GM18907 (cell line): ENCODE results near the gene OSM.
"Not testable (repeated sequence)": the region's sequence is repeated elsewhere in the genome, so short reads cannot be mapped to it uniquely, and the experiment has no call there.

Source experiments
- ATAC-seq: cut with Tn5 transposase; IDR thresholded peaks from one replicate; pipeline ENCODE4 v1.9.1; 2021; ENCODE audit warnings: mild to moderate bottlenecking, moderate library complexity; ENCODE audit not compliant: unreplicated experiment

Gene OSM

GRCh38 chr22:30230330-30230729 lies 36.3 kb downstream of the OSM start:
- no peak for ATAC-seq

- no peak for ATAC-seq
Observed at GRCh38 chr22:30228509-30229359, 37.9 kb downstream of the OSM start.

GRCh38 chr22:30227438-30228228 lies 39.0 kb downstream of the OSM start:
- no peak for ATAC-seq

DNA sequence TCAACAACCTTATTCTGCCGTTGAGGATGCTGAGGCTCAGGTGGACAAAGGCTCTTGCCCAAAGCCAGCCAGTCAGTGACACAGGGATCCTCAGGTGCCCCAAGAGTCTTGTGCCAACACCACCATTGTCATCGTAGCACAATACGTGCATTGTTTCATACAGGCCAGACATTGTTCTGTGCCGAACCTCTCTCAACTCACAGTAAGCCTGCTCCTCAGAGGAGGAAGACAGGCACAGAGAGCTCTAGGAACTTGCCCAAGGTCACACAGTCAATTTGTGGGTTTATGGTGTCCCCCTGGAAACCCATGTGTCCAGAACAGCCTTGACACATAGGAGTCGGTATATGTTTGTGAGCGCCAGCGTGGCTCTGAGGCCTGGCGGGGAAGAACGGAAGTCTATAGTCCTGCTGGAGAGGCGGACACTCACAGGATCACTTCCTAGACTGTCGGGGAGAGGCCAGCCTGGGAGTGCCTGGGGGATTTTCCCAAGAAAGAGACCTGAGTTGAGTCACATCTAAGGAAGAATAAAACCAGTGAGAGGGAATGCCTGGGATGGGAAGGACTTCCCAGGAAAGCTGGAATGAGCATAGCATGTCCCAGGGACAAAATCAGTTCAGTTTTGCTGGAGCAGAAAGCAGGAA lies 40.3 kb downstream of the OSM start:
- no peak for ATAC-seq

DNA sequence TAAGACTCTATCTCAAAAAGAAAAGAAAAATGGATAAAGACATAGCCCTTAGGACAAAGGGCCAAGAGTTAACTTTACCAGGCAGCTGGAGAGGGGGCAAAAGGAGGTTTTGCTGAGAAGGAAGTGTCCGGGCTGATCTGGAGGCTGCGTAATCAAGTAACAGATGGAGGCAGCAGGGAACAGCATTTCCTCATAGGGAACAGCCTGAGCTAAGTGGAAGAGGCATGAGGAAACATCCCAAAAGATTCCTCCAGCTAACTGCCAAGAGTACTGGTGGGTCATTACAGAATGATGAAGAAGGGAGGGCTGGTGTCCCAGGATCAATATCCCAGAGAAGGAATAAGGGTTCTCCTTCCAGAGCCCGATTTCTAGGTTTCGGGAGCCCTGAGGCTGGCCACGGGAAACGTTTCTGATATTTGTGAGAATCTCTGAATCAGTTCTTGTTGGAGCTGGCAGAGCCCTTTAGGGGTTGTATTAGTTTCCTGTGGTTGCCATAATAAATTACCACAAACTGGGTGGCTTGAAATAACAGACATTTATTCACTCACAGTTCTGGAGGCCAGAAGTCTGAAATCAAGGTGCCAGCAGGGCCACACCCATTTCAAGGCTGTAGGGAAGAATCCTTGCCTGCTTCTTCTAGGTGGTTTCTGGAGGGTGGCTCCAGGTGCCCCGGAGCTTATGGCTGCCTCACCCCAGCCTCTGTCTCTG lies 41.3 kb downstream of the OSM start:
- no peak for ATAC-seq

- ATAC-seq, result no peak
Observed at GRCh38 chr22:30224161-30224857, 42.3 kb downstream of the OSM start.

- no peak for ATAC-seq
Observed at GRCh38 chr22:30223303-30223702, 43.3 kb downstream of the OSM start.

DNA sequence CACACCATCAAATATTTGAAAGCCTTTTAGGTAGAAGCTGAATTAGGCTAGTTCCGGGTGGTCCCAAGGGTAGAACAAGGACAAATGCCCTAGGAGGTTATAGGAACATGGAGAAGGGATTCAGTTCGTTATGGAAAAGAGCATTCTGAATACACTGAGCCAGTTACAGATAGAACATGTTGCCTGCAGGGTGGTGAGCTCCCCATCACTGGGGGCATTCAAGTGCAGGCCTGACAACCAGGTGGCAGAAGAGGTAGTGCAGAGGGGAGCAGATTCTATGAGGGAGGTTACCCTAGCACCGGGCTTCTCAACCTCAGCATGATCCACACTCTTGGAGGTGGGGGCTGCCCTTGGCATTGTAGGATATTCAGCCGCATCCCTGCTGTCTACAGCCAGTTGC lies 44.3 kb downstream of the OSM start:
- ATAC-seq, result no peak

DNA sequence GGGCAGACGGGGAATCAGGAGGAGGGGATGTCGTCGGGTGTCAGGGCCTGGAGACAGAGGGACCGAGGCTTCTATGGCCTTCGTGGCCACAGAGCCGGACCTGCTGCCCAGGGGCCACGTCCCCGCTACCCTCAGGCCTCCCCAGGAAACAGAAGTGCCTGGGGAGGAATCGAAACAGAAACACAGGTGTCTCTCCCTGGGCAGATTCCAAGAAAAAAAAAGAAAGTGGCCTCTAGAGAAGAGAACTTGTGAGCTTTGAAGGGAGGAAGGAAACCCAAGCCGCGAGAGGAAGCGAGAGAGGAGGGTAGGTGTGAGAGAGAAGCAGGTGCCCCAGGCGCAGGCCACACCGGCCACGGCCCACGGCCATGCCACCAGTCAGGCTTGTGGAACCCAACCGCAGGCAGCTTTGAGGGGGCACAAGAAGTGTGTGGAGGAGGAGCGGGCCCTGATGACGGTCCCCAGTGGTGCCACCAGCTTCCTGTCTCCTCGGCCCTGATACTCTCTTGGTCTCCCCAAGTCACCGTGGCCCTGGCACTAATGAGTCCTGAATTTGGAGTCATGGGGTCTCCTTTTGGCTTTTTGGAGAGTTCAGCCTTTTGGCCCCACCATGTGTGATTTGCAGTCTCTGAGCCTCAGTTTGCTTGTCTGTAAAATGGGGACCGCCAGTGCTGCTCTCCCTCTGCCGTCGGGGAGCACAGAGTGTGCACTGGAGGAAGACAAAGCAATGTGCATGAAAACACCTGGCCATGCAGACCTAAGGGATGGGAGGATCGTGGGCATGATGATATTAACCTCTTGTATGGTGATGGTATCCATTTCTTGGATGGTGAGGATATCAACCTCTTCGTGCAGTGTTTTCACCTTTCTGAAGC lies 45.3 kb downstream of the OSM start:
- ATAC-seq, result no peak

DNA sequence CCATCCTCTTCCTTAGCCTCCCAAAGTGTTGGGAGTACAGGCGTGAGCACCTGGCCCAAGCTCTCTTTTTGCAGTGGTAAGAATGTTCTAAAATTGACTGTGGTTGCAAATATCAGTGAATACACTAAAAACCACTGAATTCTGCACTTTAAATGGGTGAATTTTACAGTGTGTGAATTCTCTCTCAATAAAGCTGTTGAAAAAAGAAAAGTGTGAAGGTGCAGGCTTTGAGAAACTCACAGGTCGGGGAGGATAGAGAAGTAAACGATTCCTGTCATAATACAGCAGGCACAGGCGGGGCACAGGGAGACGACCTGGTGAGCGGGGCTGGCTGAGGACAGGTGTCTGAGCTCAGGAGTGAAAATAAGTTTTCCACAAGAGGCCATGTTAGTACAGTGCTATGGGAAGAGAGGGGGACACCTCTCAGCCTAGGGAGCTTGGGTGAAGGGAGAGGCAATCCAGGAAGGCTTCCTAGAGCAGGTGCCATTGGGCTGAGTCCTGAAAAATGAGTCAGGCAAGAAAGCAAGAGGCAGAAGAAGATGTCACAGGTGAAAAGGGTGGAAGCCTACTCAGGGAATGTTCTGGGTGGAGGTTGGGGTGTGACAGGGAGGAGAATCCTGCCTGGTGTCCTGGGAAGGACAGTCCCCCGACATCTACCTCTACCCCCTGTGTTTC lies 46.2 kb downstream of the OSM start:
- ATAC-seq, result no peak

- ATAC-seq, result no peak
Observed at GRCh38 chr22:30219668-30220278, 46.9 kb downstream of the OSM start.

DNA sequence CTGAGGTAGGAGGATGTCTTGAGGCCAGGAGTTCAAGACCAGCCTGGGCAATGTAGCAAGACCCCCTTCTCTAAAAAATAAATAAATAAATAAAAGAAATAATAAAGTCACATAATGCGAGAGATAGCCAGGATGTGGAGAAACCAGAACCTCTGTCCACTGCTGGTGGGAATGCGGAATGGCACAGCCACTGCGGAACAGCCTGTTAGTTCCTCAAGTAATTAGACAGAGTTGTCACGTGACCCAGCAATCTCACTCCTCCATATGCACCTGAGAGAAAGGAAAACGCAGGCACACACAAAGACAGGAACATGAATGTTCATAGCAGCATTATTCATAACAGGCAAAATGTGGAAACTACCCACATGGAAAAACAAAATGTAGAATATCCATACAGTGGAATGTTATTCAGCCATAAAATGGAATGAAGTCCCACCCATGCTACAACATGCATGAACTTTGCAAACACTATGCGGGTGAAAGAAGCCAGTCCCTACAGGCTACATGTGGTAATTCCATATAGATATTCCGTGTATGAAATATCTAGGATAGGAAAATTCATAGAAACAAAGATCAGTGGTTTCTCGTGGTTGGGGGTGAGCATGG lies 47.5 kb downstream of the OSM start:
- no peak for ATAC-seq

GRCh38 chr22:30217698-30218560 lies 48.7 kb downstream of the OSM start:
- ATAC-seq, result no peak

DNA sequence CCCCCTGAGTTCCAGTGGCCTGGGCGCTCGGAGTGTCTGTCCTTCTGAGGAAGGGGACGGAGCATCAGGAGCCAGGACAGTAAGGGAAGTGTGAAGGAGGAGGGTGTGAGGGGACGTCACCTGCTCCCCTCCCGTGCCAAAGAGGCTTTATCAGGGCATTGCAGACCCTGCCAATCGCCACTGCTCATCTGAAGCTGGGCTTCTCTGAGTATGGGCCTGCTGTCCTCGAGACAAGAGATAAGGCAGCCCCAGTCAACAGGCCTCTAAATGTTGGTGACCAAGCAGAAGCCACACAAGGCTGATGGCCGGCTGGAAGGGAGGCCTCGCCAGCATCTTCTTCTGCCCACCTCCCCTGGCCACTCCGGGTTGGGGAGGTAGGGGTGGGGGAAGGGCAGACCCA lies 49.9 kb downstream of the OSM start:
- no peak for ATAC-seq

DNA sequence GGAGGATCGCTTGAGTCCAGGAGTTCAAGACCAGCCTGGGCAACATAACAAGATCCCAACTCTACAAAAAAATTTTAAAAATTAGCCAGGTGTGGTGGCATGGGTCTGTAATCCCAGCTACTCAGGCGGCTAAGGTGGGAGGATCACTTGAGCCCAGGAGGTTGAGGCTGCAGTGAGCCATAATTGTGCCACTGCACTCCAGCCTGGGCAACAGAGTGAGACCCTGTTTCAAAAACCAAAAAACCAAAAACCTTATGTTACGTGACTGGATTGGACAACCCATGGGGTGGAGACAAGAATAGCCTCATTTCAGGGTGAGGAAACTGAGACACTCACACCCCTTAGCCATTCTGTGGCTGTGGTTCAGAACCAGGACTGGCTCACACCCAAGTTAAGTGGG lies 50.4 kb downstream of the OSM start:
- ATAC-seq, result not testable (repeated sequence)

GRCh38 chr22:30214703-30215407 lies 51.8 kb downstream of the OSM start:
- ATAC-seq, result no peak
